ENCODE measurements around the gene RAD9B.

DNA sequence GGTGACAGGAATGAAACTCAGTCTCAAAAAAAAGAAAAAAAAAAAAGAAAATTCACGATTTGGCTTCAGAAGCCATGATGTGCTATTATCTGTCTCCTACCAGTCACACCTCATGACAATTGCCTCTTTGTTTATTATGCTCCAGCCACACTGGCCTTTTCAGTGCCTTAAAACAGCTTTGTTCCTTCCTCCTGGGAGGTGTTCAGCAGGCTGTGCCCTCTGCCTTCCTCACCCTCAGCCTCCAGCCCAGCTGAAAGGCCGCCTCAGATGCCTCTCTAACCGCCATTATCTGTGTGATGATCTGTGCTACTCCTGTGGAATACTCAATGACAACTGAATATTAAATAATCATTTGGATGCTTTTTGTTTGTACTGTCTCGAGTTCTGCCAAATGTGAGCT lies 43.4 kb upstream of the RAD9B start:
- TF ChIP-seq EP300 (IDR thresholded peaks at IDR 0.05) (no peak), CTCF (IDR thresholded peaks at IDR 0.05) (no peak), POLR2A (IDR thresholded peaks at IDR 0.05; ENCODE audit: low read depth) (no peak)

Data from esophagus muscularis mucosa (tissue), 4 donors.